GM18870 (cell line): Measurements from ENCODE around the gene DMD.
"Not testable (repeated sequence)": the region's sequence is repeated elsewhere in the genome, so short reads cannot be mapped to it uniquely, and the experiment has no call there.

Experiments
- ATAC-seq: cut with Tn5 transposase; IDR thresholded peaks from one replicate; pipeline ENCODE4 v1.9.1; 2021; ENCODE audit warnings: moderate library complexity; ENCODE audit not compliant: unreplicated experiment

DMD gene

DNA sequence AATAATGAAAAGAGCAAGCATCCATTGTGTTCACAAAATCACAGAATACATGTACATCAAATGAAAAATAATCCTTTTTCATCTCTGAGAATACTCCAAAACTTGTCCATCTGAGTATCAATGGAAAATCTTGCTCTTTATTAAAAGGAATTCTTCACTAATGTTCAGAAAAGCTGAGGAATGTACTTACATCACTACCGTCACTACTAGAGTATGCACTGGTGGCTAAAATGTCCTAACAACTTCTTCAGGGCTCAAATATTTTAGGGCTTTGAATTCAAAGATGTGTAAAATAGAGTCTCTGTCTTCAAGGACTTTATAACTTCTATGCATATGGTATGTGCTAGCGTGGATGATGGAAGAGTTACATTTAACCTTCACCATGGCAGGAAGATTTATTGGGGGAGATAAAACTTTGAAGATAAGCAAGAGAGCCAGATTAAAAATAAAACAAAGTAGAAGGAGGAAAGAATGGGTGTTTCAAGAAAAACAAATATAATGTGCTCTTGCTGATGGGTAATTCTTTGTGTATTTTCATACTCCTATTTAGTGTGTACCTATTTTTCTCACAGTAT, 55.1 kb downstream of the DMD start:
- ATAC-seq: no peak

- ATAC-seq: no peak
Measured at GRCh38 chrX:33149580-33149979, 61.8 kb downstream of the DMD start.

GRCh38 chrX:33149085-33149484, 62.3 kb downstream of the DMD start:
- no peak for ATAC-seq

DNA sequence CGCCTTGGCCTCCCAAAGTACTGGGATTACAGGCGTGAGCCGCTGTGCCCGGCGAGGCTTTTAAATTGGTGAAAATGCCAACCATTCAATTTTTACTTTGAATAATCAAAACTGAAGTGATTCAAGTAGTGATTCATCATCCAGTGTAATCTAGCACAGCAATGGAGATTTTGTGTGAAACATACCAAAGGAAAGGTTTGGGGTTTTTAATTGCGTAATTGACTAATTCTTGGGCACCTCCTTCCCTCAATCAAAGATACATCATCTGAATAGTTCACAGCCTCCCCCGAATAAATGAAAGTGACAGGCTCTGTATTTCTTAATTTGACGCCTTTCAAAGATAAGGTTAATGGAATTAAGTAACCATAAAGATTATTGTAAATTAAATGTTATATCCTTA, 69.0 kb downstream of the DMD start:
- ATAC-seq: no peak

- no peak for ATAC-seq
Measured at GRCh38 chrX:33138677-33139249, 72.6 kb downstream of the DMD start.

GRCh38 chrX:33134164-33134563, 77.2 kb downstream of the DMD start:
- no peak for ATAC-seq

DNA sequence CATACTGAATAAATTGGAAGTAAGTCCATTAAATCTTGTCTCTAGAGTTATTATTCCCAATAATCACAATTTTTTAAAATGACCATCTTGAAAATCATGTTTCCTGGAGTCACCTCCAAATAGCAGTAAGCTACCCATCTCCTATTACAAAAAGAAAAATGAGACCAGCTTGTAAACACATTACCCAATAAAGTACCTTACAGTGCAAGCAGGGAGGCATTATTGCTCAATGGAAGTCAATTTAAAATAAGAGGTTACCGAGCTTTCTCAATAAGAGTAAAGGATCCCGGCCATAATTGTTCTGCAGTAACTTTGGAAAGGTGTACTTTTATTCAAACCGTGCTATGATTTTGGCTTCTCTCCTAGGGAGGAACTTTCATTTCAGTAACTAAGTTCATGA, 78.0 kb downstream of the DMD start:
- ATAC-seq: no peak

DNA sequence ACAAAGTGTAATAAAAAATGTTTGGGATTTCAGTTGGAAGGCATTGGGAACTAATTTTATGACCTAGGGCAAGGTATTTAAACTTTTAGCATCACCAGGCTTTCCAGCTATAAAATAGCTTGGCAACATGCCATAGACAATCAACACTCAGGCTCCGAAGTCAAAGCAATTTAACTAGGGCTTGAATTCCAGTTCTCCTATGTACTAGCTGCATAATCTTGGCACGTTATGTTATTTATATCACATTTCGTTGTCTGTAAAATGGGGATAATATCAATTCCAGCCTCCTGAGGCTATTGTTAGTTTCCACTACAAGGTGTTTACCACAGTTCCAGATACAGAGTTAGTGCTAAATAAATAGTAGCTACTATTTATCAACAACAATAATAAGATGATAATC, 78.8 kb downstream of the DMD start:
- no peak for ATAC-seq

DNA sequence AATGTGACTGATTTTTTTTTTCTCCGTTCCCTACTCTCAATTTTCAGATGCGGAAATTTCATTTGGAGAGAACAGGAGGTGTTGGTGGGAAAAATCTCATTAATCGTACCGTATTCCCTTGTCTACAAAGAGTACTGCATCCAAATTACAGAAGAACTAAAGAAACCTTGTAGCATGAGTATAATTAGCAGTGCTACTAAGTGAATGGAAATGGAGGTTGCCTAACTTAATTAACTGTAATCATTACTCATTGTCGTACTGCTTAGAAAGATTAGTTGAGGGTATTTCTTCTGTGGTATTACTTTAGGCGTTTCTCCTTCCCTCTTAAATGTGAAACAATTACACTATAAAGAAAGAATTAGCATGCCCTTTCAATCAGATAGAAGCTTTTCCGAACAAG, 81.7 kb downstream of the DMD start:
- no peak for ATAC-seq

DNA sequence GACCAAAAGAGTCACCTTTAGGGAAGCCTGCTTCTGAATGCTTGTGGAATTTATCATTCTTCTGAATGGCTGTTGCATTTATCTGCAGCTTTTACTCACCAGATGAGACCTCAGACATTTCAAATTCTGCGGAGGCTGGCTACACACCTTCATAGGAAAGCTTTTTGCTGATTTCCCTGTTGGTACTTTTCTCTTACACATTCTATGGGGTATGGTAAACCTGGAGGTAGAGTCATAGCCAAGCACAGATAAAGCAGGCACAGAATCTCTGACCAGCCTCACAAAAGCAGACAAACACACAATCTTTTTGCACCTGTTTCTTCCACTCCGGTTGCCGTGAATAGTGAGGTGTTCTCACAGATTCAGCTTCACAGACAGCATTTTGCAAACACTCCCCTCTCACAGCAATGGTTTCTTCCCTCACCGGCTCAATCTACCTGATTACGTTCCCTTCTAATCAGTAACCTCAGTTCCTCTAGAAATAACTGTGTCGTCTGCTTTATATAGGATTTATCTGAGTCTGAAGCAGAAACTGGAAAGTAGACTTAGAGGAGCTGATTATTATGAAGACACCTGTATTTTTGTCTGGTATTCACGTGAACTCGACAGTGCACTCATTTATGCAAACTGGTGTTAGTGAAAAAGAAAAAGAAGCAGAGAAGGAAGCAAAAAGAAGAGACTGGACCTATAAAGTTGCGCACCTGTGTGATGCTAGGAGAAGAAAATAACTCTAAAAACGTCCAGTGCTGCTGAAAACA, 83.1 kb downstream of the DMD start:
- no peak for ATAC-seq

GRCh38 chrX:33126469-33126868, 84.9 kb downstream of the DMD start:
- no peak for ATAC-seq

- ATAC-seq: no peak
Measured at GRCh38 chrX:33109858-33110257, 101.5 kb downstream of the DMD start.

- ATAC-seq: no peak
Measured at GRCh38 chrX:33106737-33107136, 104.6 kb downstream of the DMD start.

DNA sequence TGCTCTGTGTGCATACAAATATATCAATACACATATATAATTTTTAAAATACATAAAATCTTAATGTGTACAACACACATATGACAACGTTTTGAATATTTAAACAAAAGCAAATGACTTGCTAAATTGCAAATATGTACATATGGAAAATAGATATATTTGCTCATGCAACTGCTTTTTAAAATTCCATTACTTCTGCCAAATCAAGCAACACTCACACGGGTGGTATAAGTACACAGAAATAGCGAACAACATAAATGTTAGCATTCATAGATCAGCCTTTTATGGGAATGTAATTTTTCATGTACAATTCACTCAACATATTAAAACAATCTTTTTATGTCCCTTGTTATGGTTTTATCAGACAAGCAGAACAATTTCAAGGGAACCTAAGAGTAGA, 116.3 kb downstream of the DMD start:
- ATAC-seq: no peak

DNA sequence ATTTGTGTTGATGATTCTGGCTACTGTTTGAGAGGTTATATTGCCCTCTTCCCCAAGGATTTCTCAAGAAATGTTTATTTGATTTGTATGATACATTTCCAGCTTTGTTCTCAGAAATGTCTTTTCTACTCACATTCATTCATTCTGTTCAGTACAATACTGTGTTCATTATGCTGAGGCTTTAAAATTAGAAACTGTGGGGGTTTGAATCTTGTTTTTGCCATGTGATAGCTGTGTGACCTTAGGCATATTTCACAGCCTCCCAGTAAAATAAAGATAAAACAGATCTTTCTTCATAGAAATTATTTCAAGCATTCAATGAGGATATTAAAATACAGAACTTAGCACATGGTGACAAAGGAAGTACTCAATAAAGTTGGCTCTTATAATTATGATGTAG, 123.9 kb downstream of the DMD start:
- no peak for ATAC-seq

GRCh38 chrX:33086886-33087285, 124.5 kb downstream of the DMD start:
- no peak for ATAC-seq

DNA sequence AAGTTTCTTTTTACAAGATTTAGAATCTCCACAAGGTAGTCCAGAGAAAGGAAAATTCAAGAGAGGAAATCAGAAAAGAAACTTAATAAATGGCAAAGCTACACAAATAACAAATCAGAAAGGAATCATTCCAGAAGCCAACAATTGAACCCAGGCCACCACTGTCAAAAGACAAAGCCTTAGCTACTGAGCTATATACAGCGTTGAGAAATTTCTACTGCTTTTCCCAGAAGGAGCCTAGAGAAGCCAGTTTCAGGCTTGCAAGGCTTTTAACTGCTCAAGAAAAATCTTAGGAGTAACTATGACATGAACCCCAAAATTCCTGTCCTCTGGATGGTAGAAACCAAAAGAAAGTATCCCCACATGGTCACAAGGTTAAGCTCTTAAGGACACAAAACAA, 129.0 kb downstream of the DMD start:
- ATAC-seq: no peak

DNA sequence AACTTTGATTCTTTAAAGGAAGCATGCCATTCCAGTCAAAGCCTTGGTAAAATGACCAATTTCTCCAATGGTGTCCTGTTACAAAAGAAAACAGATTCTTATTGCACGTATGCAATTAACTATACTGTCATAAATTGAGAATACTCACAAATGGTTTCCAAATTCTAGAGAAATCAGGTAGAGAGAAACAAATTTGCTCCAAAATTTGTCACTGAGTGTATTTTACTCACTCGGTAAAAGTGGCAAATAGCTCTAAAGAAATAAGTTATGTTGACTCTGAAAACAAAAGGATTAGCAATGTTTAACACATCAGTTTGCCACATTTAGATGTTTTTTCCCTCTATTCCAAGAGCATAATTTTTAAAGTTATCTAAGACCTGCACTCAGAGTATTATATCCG, 133.1 kb downstream of the DMD start:
- no peak for ATAC-seq

GRCh38 chrX:33073660-33074059, 137.7 kb downstream of the DMD start:
- not testable (repeated sequence) for ATAC-seq

GRCh38 chrX:33065415-33065814, 145.9 kb downstream of the DMD start:
- no peak for ATAC-seq

DNA sequence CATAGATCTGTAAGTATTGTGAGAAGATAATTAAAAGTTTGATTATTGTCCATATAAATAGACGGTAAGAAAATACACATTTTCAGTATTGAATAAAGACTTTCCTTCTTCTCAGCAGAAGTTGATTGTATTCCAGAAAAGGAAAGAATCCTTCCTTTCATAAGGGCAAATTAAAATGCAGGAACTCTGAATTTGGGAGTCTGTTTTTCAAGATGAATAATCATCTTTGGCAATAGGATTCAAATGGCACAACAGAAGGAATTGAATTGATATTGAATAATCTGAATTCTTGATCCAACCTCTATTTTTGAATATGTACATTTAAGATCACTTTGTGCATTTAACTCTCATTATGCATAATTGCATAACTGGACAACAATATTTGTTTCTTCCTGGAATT, 149.3 kb downstream of the DMD start:
- no peak for ATAC-seq

- ATAC-seq: no peak
Measured at GRCh38 chrX:33053001-33053400, 158.3 kb downstream of the DMD start.

DNA sequence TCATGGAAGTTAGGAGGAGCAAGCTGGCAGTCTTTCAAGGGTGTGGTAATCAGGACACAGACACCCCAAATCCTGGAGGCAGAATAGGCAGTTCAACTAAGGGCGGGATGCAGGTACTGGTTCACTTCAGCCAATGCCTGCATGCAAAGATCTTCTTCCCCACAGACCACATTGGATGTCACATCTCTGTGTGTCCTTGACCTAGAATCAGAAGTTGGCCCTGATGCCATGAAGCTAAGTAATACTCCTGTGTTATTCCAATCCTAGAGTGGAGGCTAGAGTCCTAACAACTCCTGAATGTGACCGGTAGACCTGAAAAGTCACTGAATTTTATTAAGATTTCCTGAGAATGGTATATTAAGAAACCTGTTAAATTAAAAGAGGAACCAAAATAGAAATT, 165.5 kb downstream of the DMD start:
- no peak for ATAC-seq
